ENCODE measurements around the gene CHP1. TPM values are rescaled to one million over a fixed set of nuclear protein-coding genes. Genes with fewer than 3 reads are reported as not detected.

Gene CHP1
- total and polyA plus RNA-seq, 2 donors (not counting 1 experiment from before 2014, with no cell fraction given), result 14.2 to 39.9 TPM

DNA sequence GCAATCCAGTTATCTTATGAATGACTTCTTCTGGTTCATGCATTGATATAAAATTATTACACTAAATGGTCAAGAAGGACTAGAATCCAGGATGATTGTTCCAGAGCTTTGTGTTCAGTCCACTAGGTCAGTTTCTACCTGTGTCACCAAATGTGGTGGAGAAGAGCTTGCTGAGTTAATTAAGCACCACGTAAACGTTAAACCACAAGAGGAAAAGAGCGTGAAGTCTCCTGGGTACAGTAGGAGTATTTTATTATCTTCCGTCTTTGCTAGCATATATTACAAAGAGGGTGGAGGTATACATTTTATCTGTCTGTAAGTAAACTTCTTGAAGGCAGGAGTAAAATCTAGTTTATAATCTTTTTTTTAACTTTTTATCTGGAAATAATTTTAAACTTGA, 23.5 kb downstream of the CHP1 start:
- H3K9ac ChIP-seq (ENCODE audit: low read length), result peak overlapping the region; percentile 9
- no peaks in the 10 kb centered on the region for H3K27me3 ChIP-seq (replicated peaks in 1 of 4; ENCODE audit: control extremely low read depth in 1 of 4, control insufficient read depth in 3 of 4, insufficient read depth in 4 of 4, low read length in 3 of 4)
- ATAC-seq (ENCODE audit: low read depth) (no peak), DNase-seq (no peak)
- H3K27ac ChIP-seq (ENCODE audit: low read length in 2 of 2), result no peak overlapping the region
- POLR2A ChIA-PET, result no interaction called here
- H3K4me3 ChIP-seq (ENCODE audit: control extremely low read depth in 1 of 5, extremely low read depth in 1 of 5, insufficient read depth in 1 of 5, low read depth in 2 of 5, low read length in 4 of 5), result no peak overlapping the region
- TF ChIP-seq, protein P1, sequence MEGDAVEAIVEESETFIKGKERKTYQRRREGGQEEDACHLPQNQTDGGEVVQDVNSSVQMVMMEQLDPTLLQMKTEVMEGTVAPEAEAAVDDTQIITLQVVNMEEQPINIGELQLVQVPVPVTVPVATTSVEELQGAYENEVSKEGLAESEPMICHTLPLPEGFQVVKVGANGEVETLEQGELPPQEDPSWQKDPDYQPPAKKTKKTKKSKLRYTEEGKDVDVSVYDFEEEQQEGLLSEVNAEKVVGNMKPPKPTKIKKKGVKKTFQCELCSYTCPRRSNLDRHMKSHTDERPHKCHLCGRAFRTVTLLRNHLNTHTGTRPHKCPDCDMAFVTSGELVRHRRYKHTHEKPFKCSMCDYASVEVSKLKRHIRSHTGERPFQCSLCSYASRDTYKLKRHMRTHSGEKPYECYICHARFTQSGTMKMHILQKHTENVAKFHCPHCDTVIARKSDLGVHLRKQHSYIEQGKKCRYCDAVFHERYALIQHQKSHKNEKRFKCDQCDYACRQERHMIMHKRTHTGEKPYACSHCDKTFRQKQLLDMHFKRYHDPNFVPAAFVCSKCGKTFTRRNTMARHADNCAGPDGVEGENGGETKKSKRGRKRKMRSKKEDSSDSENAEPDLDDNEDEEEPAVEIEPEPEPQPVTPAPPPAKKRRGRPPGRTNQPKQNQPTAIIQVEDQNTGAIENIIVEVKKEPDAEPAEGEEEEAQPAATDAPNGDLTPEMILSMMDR (IDR thresholded peaks at IDR 0.05), result no peak
- no peak for TF ChIP-seq EZH2 (IDR thresholded peaks at IDR 0.05; ENCODE audit: borderline replicate concordance, insufficient read depth, low read depth, low read length, poor library complexity, severe bottlenecking)
- Mint-ChIP-seq H3K27me3 (no peaks in the 10 kb centered on the region), H3K9me3 (ENCODE audit: insufficient read depth) (no peaks in the 10 kb centered on the region), H3K4me3 (peak overlapping the region; percentile 40), H3K4me1 (peaks cover 24% of the 10 kb centered on the region), H3K27ac (no peak overlapping the region)
- H3K9me3 ChIP-seq (ENCODE audit: control extremely low read depth in 1 of 3, control insufficient read depth in 2 of 3, insufficient read depth in 1 of 3, low read length in 2 of 3), result no peaks in the 10 kb centered on the region
- CTCF ChIA-PET, result interaction anchor here (1.8 kb wide), 1 partner anchor 350 kb away, joined by 4 read pairs; no protein-coding TSS in a partner anchor
- no peaks in the 10 kb centered on the region for H4K20me1 ChIP-seq (ENCODE audit: control insufficient read depth, insufficient read depth, low read length, poor library complexity, severe bottlenecking)
- H3K4me1 ChIP-seq (ENCODE audit: control insufficient read depth in 2 of 2, insufficient read depth in 2 of 2, low read length in 2 of 2), result peaks cover 18 to 27% of the 10 kb centered on the region in 2 donors
- intact Hi-C loops (cut with micrococcal nuclease), result no loop called here
- no CpG with 5 or more reads among the region's 4 CpGs for WGBS (ENCODE audit: insufficient coverage)
- H3K4me2 ChIP-seq (replicated peaks; ENCODE audit: low read depth, low read length, poor library complexity, severe bottlenecking), result peak overlapping the region; percentile 31
- H3K36me3 ChIP-seq (replicated peaks in 1 of 2; ENCODE audit: control extremely low read depth in 1 of 2, control insufficient read depth in 1 of 2, extremely low read depth in 1 of 2, insufficient read depth in 2 of 2, low read length in 1 of 2), result no peaks in the 10 kb centered on the region
- no peak overlapping the region for H2AFZ ChIP-seq (ENCODE audit: insufficient read depth, low read depth, low read length, poor library complexity, severe bottlenecking)
- no peaks in the 10 kb centered on the region for H3K79me2 ChIP-seq (ENCODE audit: control insufficient read depth, insufficient read depth, low read length)

DNA sequence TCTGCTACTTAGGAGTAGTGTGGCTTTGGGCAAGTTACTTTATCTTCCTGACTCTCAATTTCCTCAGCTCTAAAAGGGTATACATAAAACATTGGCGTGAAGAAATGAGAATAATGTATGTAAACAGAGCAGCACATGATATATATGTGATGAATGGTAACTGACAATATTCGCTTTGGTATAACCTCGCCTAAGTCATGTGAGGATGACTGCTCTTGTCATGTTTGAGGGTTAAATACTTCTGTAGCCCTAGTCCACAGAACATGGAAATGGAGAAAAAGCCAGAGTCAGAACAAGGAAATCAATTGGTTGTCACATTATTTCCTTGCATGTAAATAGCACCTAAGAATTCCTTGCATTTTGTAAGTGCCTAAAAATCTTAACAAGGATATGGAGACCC, 25.0 kb downstream of the CHP1 start:
- TF ChIP-seq, protein P1 (IDR thresholded peaks at IDR 0.05), result no peak
- no peak for TF ChIP-seq EZH2 (IDR thresholded peaks at IDR 0.05; ENCODE audit: borderline replicate concordance, insufficient read depth, low read depth, low read length, poor library complexity, severe bottlenecking)
- intact Hi-C loops (cut with micrococcal nuclease), result no loop called here
- ATAC-seq (ENCODE audit: low read depth) (no peak), DNase-seq (no peak)
- ChIA-PET POLR2A (no interaction called here), CTCF (no interaction called here)
- Histone ChIP-seq H2AFZ (ENCODE audit: insufficient read depth, low read depth, low read length, poor library complexity, severe bottlenecking) (no peak overlapping the region), H4K20me1 (ENCODE audit: control insufficient read depth, insufficient read depth, low read length, poor library complexity, severe bottlenecking) (no peaks in the 10 kb centered on the region), H3K79me2 (ENCODE audit: control insufficient read depth, insufficient read depth, low read length) (no peaks in the 10 kb centered on the region), H3K9me3 (ENCODE audit: control extremely low read depth in 1 of 3, control insufficient read depth in 2 of 3, insufficient read depth in 1 of 3, low read length in 2 of 3) (no peaks in the 10 kb centered on the region), H3K4me3 (ENCODE audit: control extremely low read depth in 1 of 5, extremely low read depth in 1 of 5, insufficient read depth in 1 of 5, low read depth in 2 of 5, low read length in 4 of 5) (no peak overlapping the region), H3K36me3 (replicated peaks in 1 of 2; ENCODE audit: control extremely low read depth in 1 of 2, control insufficient read depth in 1 of 2, extremely low read depth in 1 of 2, insufficient read depth in 2 of 2, low read length in 1 of 2) (no peaks in the 10 kb centered on the region), H3K4me2 (replicated peaks; ENCODE audit: low read depth, low read length, poor library complexity, severe bottlenecking) (no peak overlapping the region), H3K27me3 (replicated peaks in 1 of 4; ENCODE audit: control extremely low read depth in 1 of 4, control insufficient read depth in 3 of 4, insufficient read depth in 4 of 4, low read length in 3 of 4) (no peaks in the 10 kb centered on the region), H3K9ac (ENCODE audit: low read length) (no peak overlapping the region), H3K4me1 (ENCODE audit: control insufficient read depth in 2 of 2, insufficient read depth in 2 of 2, low read length in 2 of 2) (peaks cover 26 to 37% of the 10 kb centered on the region in 2 donors), H3K27ac (ENCODE audit: low read length in 2 of 2) (no peak overlapping the region)
- WGBS (ENCODE audit: insufficient coverage), result 88% methylated on average over 2 of the region's 3 CpGs
- Mint-ChIP-seq H3K4me1 (peaks cover 28% of the 10 kb centered on the region), H3K4me3 (no peak overlapping the region), H3K9me3 (ENCODE audit: insufficient read depth) (no peaks in the 10 kb centered on the region), H3K27me3 (no peaks in the 10 kb centered on the region), H3K27ac (no peak overlapping the region)
